ENCODE results near the gene ARID4A. TPM values are rescaled to one million over a fixed set of nuclear protein-coding genes. Genes with fewer than 3 reads are reported as not detected.
"Not testable (repeated sequence)": the region's sequence is repeated elsewhere in the genome, so short reads cannot be mapped to it uniquely, and the experiment has no call there.

Gene ARID4A
- total RNA-seq, 1 donor from 2014 or later: 15.4 TPM

DNA sequence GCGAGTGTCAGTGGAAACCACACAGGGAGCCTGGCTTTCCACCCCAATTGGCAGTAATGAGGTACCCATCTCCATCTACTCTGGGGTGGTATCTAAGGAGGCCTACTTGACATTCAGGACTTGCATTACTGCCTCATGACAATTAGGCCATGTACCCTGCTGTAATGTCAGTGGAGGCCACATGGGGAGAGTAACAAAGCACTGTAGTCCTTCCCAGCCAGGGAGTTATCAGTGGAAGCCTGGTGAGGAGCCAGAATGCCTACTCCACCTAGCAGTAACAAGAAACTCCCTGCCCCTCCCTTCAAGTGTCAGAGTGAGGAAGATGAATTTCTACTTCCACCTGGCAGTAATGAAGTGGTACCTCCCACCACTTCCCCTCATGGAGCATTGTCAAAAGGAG, 116.5 kb downstream of the ARID4A start:
- intact Hi-C loops (cut with DNase I): no loop called here
- ATAC-seq (ENCODE audit: poor library complexity) (peak; percentile 49), DNase-seq (no peak)

GRCh38 chr14:58415636-58416547, 117.5 kb downstream of the ARID4A start:
- DNase-seq (no peak), ATAC-seq (ENCODE audit: poor library complexity) (no peak)
- intact Hi-C loops (cut with DNase I): no loop called here

GRCh38 chr14:58416934-58417333, 118.6 kb downstream of the ARID4A start:
- intact Hi-C loops (cut with DNase I); ATAC-seq (ENCODE audit: poor library complexity); DNase-seq: not testable (repeated sequence)

Other genes with a start within 250 kb of the ARID4A start
- gene ARMH4, start 146.3 kb upstream of the ARID4A start, total RNA-seq: 6.2 TPM
- 68.5 TPM for gene ACTR10, start 98.4 kb upstream of the ARID4A start, total RNA-seq
- gene PSMA3, start 53.7 kb upstream of the ARID4A start, total RNA-seq: 162 TPM
- not detected for gene TOMM20L, start 97.4 kb downstream of the ARID4A start, total RNA-seq
- 27.6 TPM for gene TIMM9, start 129.0 kb downstream of the ARID4A start, total RNA-seq
- 9.8 TPM for gene KIAA0586, start 129.2 kb downstream of the ARID4A start, total RNA-seq

Measured in Right ventricle myocardium superior (tissue), 1 donor.